BLaER1 (cell line): ENCODE measurements around the gene APOBEC3G.

Source experiments
- H3K27ac ChIP-seq: shearing (Covaris generic); formaldehyde crosslinking; 2 replicates; pipeline ENCODE4 v1.8.1; 2022
- H3K27me3 ChIP-seq: shearing (Covaris generic); formaldehyde crosslinking; 2 replicates; pipeline ENCODE4 v1.8.1; 2022
- H3K36me3 ChIP-seq: shearing (Covaris generic); formaldehyde crosslinking; 2 replicates; pipeline ENCODE4 v1.8.1; 2022
- H3K4me1 ChIP-seq: shearing (Covaris generic); formaldehyde crosslinking; 2 replicates; pipeline ENCODE4 v1.8.1; 2022
- H3K4me2 ChIP-seq: shearing (Covaris generic); formaldehyde crosslinking; 2 replicates; pipeline ENCODE4 v1.8.1; 2022
- H3K4me3 ChIP-seq: shearing (Covaris generic); formaldehyde crosslinking; 2 replicates; pipeline ENCODE4 v1.8.1; 2022
- H3K9ac ChIP-seq: shearing (Covaris generic); formaldehyde crosslinking; 2 replicates; pipeline ENCODE4 v1.8.1; 2022
- H3K9me3 ChIP-seq: shearing (Covaris generic); formaldehyde crosslinking; 2 replicates; pipeline ENCODE4 v1.8.1; 2022
- H4K20me1 ChIP-seq: shearing (Covaris generic); formaldehyde crosslinking; 2 replicates; pipeline ENCODE4 v1.8.1; 2022
- Cebpa-rat ChIP-seq: shearing (Covaris generic); IDR thresholded peaks from 2 replicates; pipeline ENCODE4 v1.8.1; 2022

APOBEC3G gene

GRCh38 chr22:39106326-39106725, 29.3 kb downstream of the APOBEC3G start:
- Histone ChIP-seq H3K4me1 (peaks cover 7% of the 10 kb centered on the region), H3K36me3 (no peaks in the 10 kb centered on the region)
- TF ChIP-seq Cebpa-rat = no peak

GRCh38 chr22:39108487-39108886, 31.4 kb downstream of the APOBEC3G start:
- Histone ChIP-seq H4K20me1 (no peaks in the 10 kb centered on the region), H3K4me2 (no peak overlapping the region), H3K9ac (no peak overlapping the region), H3K4me3 (no peak overlapping the region), H3K4me1 (no peaks in the 10 kb centered on the region), H3K9me3 (no peaks in the 10 kb centered on the region), H3K27ac (no peak overlapping the region), H3K36me3 (no peaks in the 10 kb centered on the region), H3K27me3 (no peaks in the 10 kb centered on the region)
- TF ChIP-seq Cebpa-rat = no peak

More at GRCh38 chr22:39106326-39106725, 29.3 kb downstream of the APOBEC3G start:
- Histone ChIP-seq H4K20me1 (no peaks in the 10 kb centered on the region), H3K9ac (no peak overlapping the region), H3K4me2 (no peak overlapping the region), H3K27me3 (no peaks in the 10 kb centered on the region), H3K4me3 (no peak overlapping the region), H3K27ac (no peak overlapping the region), H3K9me3 (no peaks in the 10 kb centered on the region)

GRCh38 chr22:39109361-39109760, 32.3 kb downstream of the APOBEC3G start:
- Histone ChIP-seq H3K27me3 (no peaks in the 10 kb centered on the region), H3K36me3 (no peaks in the 10 kb centered on the region), H3K4me2 (no peak overlapping the region), H3K9me3 (no peaks in the 10 kb centered on the region), H3K4me3 (no peak overlapping the region), H3K4me1 (no peaks in the 10 kb centered on the region), H3K27ac (no peak overlapping the region), H4K20me1 (no peaks in the 10 kb centered on the region), H3K9ac (no peak overlapping the region)
- TF ChIP-seq Cebpa-rat = no peak

GRCh38 chr22:39110631-39111561, 33.8 kb downstream of the APOBEC3G start:
- Histone ChIP-seq H3K9me3 (no peaks in the 10 kb centered on the region), H3K27ac (no peak overlapping the region), H3K4me1 (peaks cover 8% of the 10 kb centered on the region; the same call in 1 of the 2 replicates), H3K4me2 (no peak overlapping the region), H4K20me1 (no peaks in the 10 kb centered on the region), H3K9ac (no peak overlapping the region), H3K27me3 (no peaks in the 10 kb centered on the region), H3K4me3 (no peak overlapping the region), H3K36me3 (no peaks in the 10 kb centered on the region)
- no peak for TF ChIP-seq Cebpa-rat

GRCh38 chr22:39114112-39114511, 37.0 kb downstream of the APOBEC3G start:
- H3K9me3 ChIP-seq = no peaks in the 10 kb centered on the region
- no peak overlapping the region for H3K9ac ChIP-seq
- H3K27ac ChIP-seq = no peak overlapping the region
- no peaks in the 10 kb centered on the region for H3K27me3 ChIP-seq
- peaks cover 8% of the 10 kb centered on the region; the same call in 1 of the 2 replicates for H3K4me1 ChIP-seq
- H3K4me3 ChIP-seq = no peak overlapping the region
- H3K4me2 ChIP-seq = no peak overlapping the region
- no peak for TF ChIP-seq Cebpa-rat
- no peaks in the 10 kb centered on the region for H4K20me1 ChIP-seq
- H3K36me3 ChIP-seq = no peaks in the 10 kb centered on the region

GRCh38 chr22:39115570-39115969, 38.5 kb downstream of the APOBEC3G start:
- no peak overlapping the region for H3K4me3 ChIP-seq
- no peaks in the 10 kb centered on the region for H3K36me3 ChIP-seq
- H4K20me1 ChIP-seq = no peaks in the 10 kb centered on the region
- H3K4me1 ChIP-seq = peaks cover 8% of the 10 kb centered on the region; the same call in 1 of the 2 replicates
- no peaks in the 10 kb centered on the region for H3K27me3 ChIP-seq
- H3K27ac ChIP-seq = no peak overlapping the region
- no peak for TF ChIP-seq Cebpa-rat
- no peak overlapping the region for H3K4me2 ChIP-seq
- no peaks in the 10 kb centered on the region for H3K9me3 ChIP-seq
- no peak overlapping the region for H3K9ac ChIP-seq

- Histone ChIP-seq H3K27ac (no peak overlapping the region), H3K36me3 (no peaks in the 10 kb centered on the region), H3K4me2 (no peak overlapping the region), H3K4me3 (no peak overlapping the region), H4K20me1 (no peaks in the 10 kb centered on the region), H3K9me3 (no peaks in the 10 kb centered on the region), H3K9ac (no peak overlapping the region), H3K4me1 (peaks cover 8% of the 10 kb centered on the region; the same call in 1 of the 2 replicates), H3K27me3 (no peaks in the 10 kb centered on the region)
- no peak for TF ChIP-seq Cebpa-rat
These were observed 39.0 kb downstream of the APOBEC3G start for GRCh38 chr22:39115977-39116621.

GRCh38 chr22:39117585-39118191, 40.6 kb downstream of the APOBEC3G start:
- no peaks in the 10 kb centered on the region for H3K27me3 ChIP-seq
- no peak overlapping the region for H3K9ac ChIP-seq

GRCh38 chr22:39120983-39121382, 43.9 kb downstream of the APOBEC3G start:
- Histone ChIP-seq H3K4me2 (no peak overlapping the region), H4K20me1 (no peaks in the 10 kb centered on the region), H3K36me3 (no peaks in the 10 kb centered on the region), H3K27me3 (no peaks in the 10 kb centered on the region), H3K4me3 (no peak overlapping the region), H3K27ac (no peak overlapping the region), H3K9ac (no peak overlapping the region), H3K4me1 (peaks cover 12% of the 10 kb centered on the region), H3K9me3 (no peaks in the 10 kb centered on the region)
- no peak for TF ChIP-seq Cebpa-rat

More at GRCh38 chr22:39117585-39118191, 40.6 kb downstream of the APOBEC3G start:
- no peak overlapping the region for H3K4me2 ChIP-seq
- no peak overlapping the region for H3K4me3 ChIP-seq
- H3K4me1 ChIP-seq = peaks cover 8% of the 10 kb centered on the region; the same call in 1 of the 2 replicates
- no peak for TF ChIP-seq Cebpa-rat
- H4K20me1 ChIP-seq = no peaks in the 10 kb centered on the region
- no peaks in the 10 kb centered on the region for H3K36me3 ChIP-seq
- no peaks in the 10 kb centered on the region for H3K9me3 ChIP-seq
- H3K27ac ChIP-seq = no peak overlapping the region
